Progenitor cell of endocrine pancreas (in vitro differentiated cells): ENCODE measurements around the gene SPRED3. TPM values are rescaled to one million over a fixed set of nuclear protein-coding genes. Genes with fewer than 3 reads are reported as not detected.
A peak's percentile ranks its signal among the peaks of the same experiment; 100 is the strongest.

Experiments used
- DNase-seq: peaks from one replicate; pipeline ENCODE4 v3.0.0; 2021; ENCODE audit warnings: low spot score; ENCODE audit not compliant: unreplicated experiment
- H3K27ac Mint-ChIP-seq: 2 replicates; pipeline ENCODE4 v1.8.0; 2021; ENCODE audit warnings: mild to moderate bottlenecking, moderate library complexity, mixed read lengths
- H3K27me3 Mint-ChIP-seq: 2 replicates; pipeline ENCODE4 v1.8.0; 2021; ENCODE audit warnings: mixed read lengths
- H3K36me3 Mint-ChIP-seq: 2 replicates; pipeline ENCODE4 v1.8.0; 2022; ENCODE audit warnings: mixed read lengths; ENCODE audit not compliant: insufficient read depth
- H3K4me1 Mint-ChIP-seq: 2 replicates; pipeline ENCODE4 v1.8.0; 2021; ENCODE audit warnings: low read depth, mixed read lengths
- H3K4me3 Mint-ChIP-seq: 2 replicates; pipeline ENCODE4 v1.8.0; 2021; ENCODE audit warnings: low read depth, mild to moderate bottlenecking, moderate library complexity, mixed read lengths
- H3K9me3 Mint-ChIP-seq: 2 replicates; pipeline ENCODE4 v1.8.0; 2021; ENCODE audit warnings: low read depth, mixed read lengths
- CTCF ChIP-seq: fragments of 200-600 bp; sonication (generic); IDR thresholded peaks from one replicate; pipeline ENCODE4 v1.5.0; 2021; ENCODE audit warnings: antibody characterized with exemption, mild to moderate bottlenecking; ENCODE audit not compliant: unreplicated experiment
- total RNA-seq: library from RNA; stranded (reverse); gene quantifications from 2 replicates; pipeline ENCODE4 v1.2.1, GENCODE V29; 2021

The SPRED3 gene
- total RNA-seq, 1 donor from 2014 or later: 13.0 TPM

- H3K4me1 Mint-ChIP-seq: no peaks in the 10 kb centered on the region
- H3K9me3 Mint-ChIP-seq: no peaks in the 10 kb centered on the region
- H3K27me3 Mint-ChIP-seq: peaks cover 20% of the 10 kb centered on the region
- DNase-seq: no peak
- no peak overlapping the region for H3K27ac Mint-ChIP-seq
- no peak for TF ChIP-seq CTCF
- no peak overlapping the region for H3K4me3 Mint-ChIP-seq
- no peaks in the 10 kb centered on the region for H3K36me3 Mint-ChIP-seq
These were observed 36.6 kb upstream of the SPRED3 start for GRCh38 chr19:38351865-38352395.

GRCh38 chr19:38352611-38353010, 35.9 kb upstream of the SPRED3 start:
- DNase-seq: no peak
- Mint-ChIP-seq H3K27ac (no peak overlapping the region), H3K36me3 (no peaks in the 10 kb centered on the region), H3K9me3 (no peaks in the 10 kb centered on the region), H3K4me1 (no peaks in the 10 kb centered on the region), H3K27me3 (peaks cover 20% of the 10 kb centered on the region), H3K4me3 (no peak overlapping the region)
- no peak for TF ChIP-seq CTCF

GRCh38 chr19:38355728-38356725, 32.5 kb upstream of the SPRED3 start:
- DNase-seq: no peak
- Mint-ChIP-seq H3K9me3 (no peaks in the 10 kb centered on the region), H3K27me3 (peaks cover 53% of the 10 kb centered on the region), H3K36me3 (no peaks in the 10 kb centered on the region), H3K27ac (peak overlapping the region; percentile 71), H3K4me1 (no peaks in the 10 kb centered on the region), H3K4me3 (no peak overlapping the region)
- no peak for TF ChIP-seq CTCF

GRCh38 chr19:38358071-38358470, 30.4 kb upstream of the SPRED3 start:
- Mint-ChIP-seq H3K4me1 (no peaks in the 10 kb centered on the region), H3K27me3 (peaks cover 57% of the 10 kb centered on the region), H3K4me3 (no peak overlapping the region), H3K27ac (no peak overlapping the region), H3K36me3 (no peaks in the 10 kb centered on the region), H3K9me3 (no peaks in the 10 kb centered on the region)
- no peak for DNase-seq
- TF ChIP-seq CTCF: no peak

- peaks cover 53% of the 10 kb centered on the region for H3K27me3 Mint-ChIP-seq
These were observed 29.1 kb upstream of the SPRED3 start for GRCh38 chr19:38359242-38360021.

More at GRCh38 chr19:38359242-38360021, 29.1 kb upstream of the SPRED3 start:
- Mint-ChIP-seq H3K27ac (no peak overlapping the region), H3K9me3 (no peaks in the 10 kb centered on the region), H3K4me1 (no peaks in the 10 kb centered on the region), H3K36me3 (no peaks in the 10 kb centered on the region), H3K4me3 (peak overlapping the region; percentile 48)
- DNase-seq: no peak
- TF ChIP-seq CTCF: no peak
